ENCODE results near the gene SEMA3E.

GRCh38 chr7:83648464-83649241 lies at the start of gene SEMA3E:
- TF ChIP-seq, protein P1, sequence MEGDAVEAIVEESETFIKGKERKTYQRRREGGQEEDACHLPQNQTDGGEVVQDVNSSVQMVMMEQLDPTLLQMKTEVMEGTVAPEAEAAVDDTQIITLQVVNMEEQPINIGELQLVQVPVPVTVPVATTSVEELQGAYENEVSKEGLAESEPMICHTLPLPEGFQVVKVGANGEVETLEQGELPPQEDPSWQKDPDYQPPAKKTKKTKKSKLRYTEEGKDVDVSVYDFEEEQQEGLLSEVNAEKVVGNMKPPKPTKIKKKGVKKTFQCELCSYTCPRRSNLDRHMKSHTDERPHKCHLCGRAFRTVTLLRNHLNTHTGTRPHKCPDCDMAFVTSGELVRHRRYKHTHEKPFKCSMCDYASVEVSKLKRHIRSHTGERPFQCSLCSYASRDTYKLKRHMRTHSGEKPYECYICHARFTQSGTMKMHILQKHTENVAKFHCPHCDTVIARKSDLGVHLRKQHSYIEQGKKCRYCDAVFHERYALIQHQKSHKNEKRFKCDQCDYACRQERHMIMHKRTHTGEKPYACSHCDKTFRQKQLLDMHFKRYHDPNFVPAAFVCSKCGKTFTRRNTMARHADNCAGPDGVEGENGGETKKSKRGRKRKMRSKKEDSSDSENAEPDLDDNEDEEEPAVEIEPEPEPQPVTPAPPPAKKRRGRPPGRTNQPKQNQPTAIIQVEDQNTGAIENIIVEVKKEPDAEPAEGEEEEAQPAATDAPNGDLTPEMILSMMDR (IDR thresholded peaks at IDR 0.05): no peak
- no peak for TF ChIP-seq POLR2A (IDR thresholded peaks at IDR 0.05)
